HEK293T (cell line): ENCODE measurements around the gene TAS1R2.

Source experiments
- CTCF ChIA-PET: fragments of 350-600 bp; formaldehyde crosslinking; extraction: SDS; loops from one replicate; lab custom pipeline; 2021; ENCODE audit warnings: antibody characterized with exemption, inconsistent platforms; lab: Yijun Ruan, JAX
- POLR2A ChIA-PET: fragments of 350-600 bp; formaldehyde crosslinking; extraction: SDS; loops from one replicate; lab custom pipeline; 2020; ENCODE audit warnings: antibody characterized with exemption, inconsistent platforms; lab: Yijun Ruan, JAX
- DNase-seq: peaks from one replicate; pipeline ENCODE4 v3.0.0; 2012; ENCODE audit warnings: mixed read lengths; ENCODE audit errors: extremely low spot score
- ARNT ChIP-seq: fragments of 450-650 bp; IDR thresholded peaks from 2 replicates; pipeline ENCODE4 v1.6.1; 2017; ENCODE audit warnings: mild to moderate bottlenecking
- BHLHE40 ChIP-seq: fragments of 450-650 bp; IDR thresholded peaks from 2 replicates; pipeline ENCODE4 v1.6.1; 2016; ENCODE audit warnings: mild to moderate bottlenecking, moderate library complexity, borderline replicate concordance
- CTBP1 ChIP-seq: fragments of 450-650 bp; IDR thresholded peaks from 2 replicates; pipeline ENCODE4 v1.6.1; 2016; ENCODE audit warnings: borderline replicate concordance
- ELF4 ChIP-seq: fragments of 450-650 bp; IDR thresholded peaks from 2 replicates; pipeline ENCODE4 v1.6.1; 2017; ENCODE audit warnings: antibody characterized with exemption
- FOXA1 ChIP-seq: fragments of 450-650 bp; IDR thresholded peaks from 2 replicates; pipeline ENCODE4 v1.6.1; 2016; ENCODE audit warnings: mild to moderate bottlenecking
- FOXK2 ChIP-seq: fragments of 450-650 bp; IDR thresholded peaks from 2 replicates; pipeline ENCODE4 v1.6.1; 2016; ENCODE audit warnings: mild to moderate bottlenecking
- FOXM1 ChIP-seq: fragments of 450-650 bp; IDR thresholded peaks from 2 replicates; pipeline ENCODE4 v1.6.1; 2017; ENCODE audit warnings: mild to moderate bottlenecking, borderline replicate concordance
- HDGF ChIP-seq: fragments of 450-650 bp; IDR thresholded peaks from 2 replicates; pipeline ENCODE4 v1.6.1; 2017; ENCODE audit warnings: antibody characterized with exemption, borderline replicate concordance
- L3MBTL2 ChIP-seq: fragments of 450-650 bp; conservative IDR thresholded peaks from 2 replicates; pipeline ENCODE4 v1.6.1; 2016; ENCODE audit warnings: mild to moderate bottlenecking
- LEF1 ChIP-seq: fragments of 450-650 bp; IDR thresholded peaks from 2 replicates; pipeline ENCODE4 v1.6.1; 2017; ENCODE audit warnings: mild to moderate bottlenecking, borderline replicate concordance
- NFRKB ChIP-seq: fragments of 450-650 bp; IDR thresholded peaks from 2 replicates; pipeline ENCODE4 v1.6.1; 2016; ENCODE audit warnings: mild to moderate bottlenecking, moderate library complexity
- SP1 ChIP-seq: fragments of 450-650 bp; IDR thresholded peaks from 2 replicates; pipeline ENCODE4 v1.6.1; 2017
- SUZ12 ChIP-seq: fragments of 450-650 bp; IDR thresholded peaks from 2 replicates; pipeline ENCODE4 v1.6.1; 2016; ENCODE audit warnings: mild to moderate bottlenecking
- TARDBP ChIP-seq: fragments of 450-650 bp; IDR thresholded peaks from 2 replicates; pipeline ENCODE4 v1.6.1; 2016
- ZNF384 ChIP-seq: fragments of 450-650 bp; IDR thresholded peaks from 2 replicates; pipeline ENCODE4 v1.6.1; 2016
- TF ChIP-seq, protein P1 (sequence below): fragments of 450-650 bp; IDR thresholded peaks from 2 replicates; pipeline ENCODE4 v1.6.1; 2016

TAS1R2 gene

DNA sequence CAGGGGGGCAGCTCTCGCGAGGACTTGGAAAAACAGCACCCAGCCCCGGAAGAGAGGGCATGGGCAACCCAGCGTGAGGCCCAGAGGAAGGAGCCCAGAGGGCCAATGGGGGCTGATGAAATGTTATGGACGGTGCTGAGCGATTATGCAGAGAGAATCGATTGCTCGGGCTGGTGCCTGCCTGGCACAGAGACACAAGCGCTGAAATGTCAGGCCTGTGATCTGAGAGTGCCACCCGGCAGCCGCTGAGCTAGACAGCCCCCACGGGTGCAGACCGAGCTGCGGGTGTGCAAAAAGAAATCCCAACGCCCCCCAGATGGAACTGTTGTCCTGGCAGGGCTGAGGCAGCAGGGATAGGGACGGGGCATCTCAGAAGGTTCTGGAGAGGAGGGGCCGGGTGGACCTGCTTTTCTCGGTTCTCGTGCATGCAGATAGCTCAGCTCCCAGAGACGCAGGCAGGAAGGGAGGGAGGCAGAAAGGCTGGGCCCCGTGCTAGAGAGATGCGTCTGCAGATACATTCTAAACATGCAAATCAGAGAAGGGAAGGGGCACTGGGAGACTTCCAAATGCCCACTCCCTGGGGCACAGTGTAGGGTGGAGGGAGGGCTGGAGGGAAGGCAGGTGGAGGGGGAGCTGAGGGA, 41.5 kb downstream of the TAS1R2 start:
- POLR2A ChIA-PET = no interaction called here
- TF ChIP-seq ARNT = no peak
- no peak for TF ChIP-seq BHLHE40
- TF ChIP-seq L3MBTL2 = no peak
- no peak for TF ChIP-seq FOXA1
- no peak for TF ChIP-seq SP1
- TF ChIP-seq ELF4 = no peak
- TF ChIP-seq FOXM1 = no peak
- no peak for TF ChIP-seq HDGF
- no peak for TF ChIP-seq FOXK2
- TF ChIP-seq CTBP1 = no peak
- TF ChIP-seq NFRKB = no peak
- TF ChIP-seq ZNF384 = no peak
- no peak for TF ChIP-seq LEF1
- TF ChIP-seq TARDBP = no peak
- TF ChIP-seq, protein P1, sequence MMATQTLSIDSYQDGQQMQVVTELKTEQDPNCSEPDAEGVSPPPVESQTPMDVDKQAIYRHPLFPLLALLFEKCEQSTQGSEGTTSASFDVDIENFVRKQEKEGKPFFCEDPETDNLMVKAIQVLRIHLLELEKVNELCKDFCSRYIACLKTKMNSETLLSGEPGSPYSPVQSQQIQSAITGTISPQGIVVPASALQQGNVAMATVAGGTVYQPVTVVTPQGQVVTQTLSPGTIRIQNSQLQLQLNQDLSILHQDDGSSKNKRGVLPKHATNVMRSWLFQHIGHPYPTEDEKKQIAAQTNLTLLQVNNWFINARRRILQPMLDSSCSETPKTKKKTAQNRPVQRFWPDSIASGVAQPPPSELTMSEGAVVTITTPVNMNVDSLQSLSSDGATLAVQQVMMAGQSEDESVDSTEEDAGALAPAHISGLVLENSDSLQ = no peak
- no peak for TF ChIP-seq SUZ12
- no peak for DNase-seq
- CTCF ChIA-PET = interaction anchor here (1.2 to 1.7 kb wide), 2 partner anchors 221 to 236 kb away, joined by 3 to 10 read pairs; no protein-coding TSS in a partner anchor

DNA sequence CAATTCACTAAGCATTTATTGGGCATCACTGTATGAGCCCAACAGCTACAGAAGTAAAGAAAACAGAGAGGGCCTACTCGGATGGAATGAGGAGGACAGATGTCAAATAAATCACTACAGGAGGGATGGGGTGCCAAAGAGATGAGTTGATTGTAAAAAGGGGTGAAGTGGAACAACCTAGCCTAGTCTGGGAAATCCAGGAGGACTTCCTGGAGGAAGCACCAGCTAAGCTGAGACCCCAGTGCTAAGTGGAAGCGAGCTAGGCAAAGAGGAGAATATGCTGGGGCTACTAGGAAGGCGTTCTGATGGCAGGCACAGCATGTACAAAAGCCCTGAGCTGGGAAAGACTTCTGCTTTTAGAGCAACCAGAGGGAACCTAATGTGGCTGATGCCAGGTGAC, 42.1 kb downstream of the TAS1R2 start:
- CTCF ChIA-PET = interaction anchor here (1.7 kb wide), 1 partner anchor 220 kb away, joined by 10 read pairs; no protein-coding TSS in a partner anchor
- no peak for TF ChIP-seq FOXM1
- no peak for TF ChIP-seq FOXK2
- no peak for TF ChIP-seq ELF4
- TF ChIP-seq TARDBP = no peak
- TF ChIP-seq BHLHE40 = no peak
- no peak for TF ChIP-seq L3MBTL2
- no peak for TF ChIP-seq LEF1
- TF ChIP-seq ZNF384 = no peak
- no peak for TF ChIP-seq SP1
- TF ChIP-seq ARNT = no peak
- TF ChIP-seq SUZ12 = no peak
- TF ChIP-seq, protein P1 = no peak
- no peak for TF ChIP-seq FOXA1
- TF ChIP-seq HDGF = no peak
- no peak for TF ChIP-seq NFRKB
- TF ChIP-seq CTBP1 = no peak
- POLR2A ChIA-PET = no interaction called here
- no peak for DNase-seq

GRCh38 chr1:18816808-18817207, 42.7 kb downstream of the TAS1R2 start:
- POLR2A ChIA-PET = no interaction called here
- CTCF ChIA-PET = interaction anchor here (0.6 kb wide), 1 partner anchor 236 kb away, joined by 4 read pairs; no protein-coding TSS in a partner anchor

GRCh38 chr1:18814874-18815531, 44.5 kb downstream of the TAS1R2 start:
- no peak for DNase-seq
- POLR2A ChIA-PET = no interaction called here
- TF ChIP-seq, protein P1 = no peak
- TF ChIP-seq ARNT = no peak
- TF ChIP-seq TARDBP = no peak
- no peak for TF ChIP-seq ZNF384
- TF ChIP-seq FOXA1 = no peak
- no peak for TF ChIP-seq FOXK2
- TF ChIP-seq BHLHE40 = no peak
- TF ChIP-seq HDGF = no peak
- TF ChIP-seq LEF1 = no peak
- CTCF ChIA-PET = no interaction called here

More at GRCh38 chr1:18816808-18817207, 42.7 kb downstream of the TAS1R2 start:
- TF ChIP-seq ARNT = no peak
- TF ChIP-seq FOXK2 = no peak
- TF ChIP-seq FOXA1 = no peak
- TF ChIP-seq, protein P1 = no peak
- no peak for TF ChIP-seq NFRKB
- TF ChIP-seq ZNF384 = no peak
- TF ChIP-seq CTBP1 = no peak
- TF ChIP-seq FOXM1 = no peak
- no peak for TF ChIP-seq L3MBTL2
- no peak for TF ChIP-seq BHLHE40
- TF ChIP-seq ELF4 = no peak
- no peak for TF ChIP-seq LEF1
- TF ChIP-seq SP1 = no peak
- TF ChIP-seq TARDBP = no peak
- no peak for TF ChIP-seq SUZ12
- no peak for TF ChIP-seq HDGF
- DNase-seq = no peak

DNA sequence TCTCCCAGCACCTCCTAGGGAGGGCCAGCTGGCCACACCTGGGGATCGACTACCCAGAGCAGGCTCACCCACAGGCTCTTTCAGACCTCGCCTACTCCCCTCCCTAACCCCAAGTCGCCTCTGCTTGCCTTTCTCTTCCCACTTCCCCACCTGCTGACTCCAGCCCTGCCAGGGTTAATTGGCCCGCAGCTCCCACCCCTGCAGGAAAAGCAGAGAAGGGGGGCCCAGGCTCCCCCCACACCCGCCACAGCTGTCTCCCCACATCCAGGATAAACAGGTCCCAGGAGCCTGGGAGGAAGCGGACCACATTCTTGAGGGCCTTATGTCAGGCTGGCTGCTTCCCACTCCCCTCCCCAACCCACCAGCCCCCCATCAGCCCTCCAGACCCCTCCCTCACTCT, 45.0 kb downstream of the TAS1R2 start:
- ChIA-PET POLR2A (no interaction called here), CTCF (interaction anchor here (1.5 kb wide), 1 partner anchor 217 kb away, joined by 3 read pairs; no protein-coding TSS in a partner anchor)
- TF ChIP-seq ELF4 = no peak
- TF ChIP-seq ZNF384 = no peak
- TF ChIP-seq LEF1 = no peak
- TF ChIP-seq ARNT = no peak
- no peak for TF ChIP-seq SUZ12
- DNase-seq = no peak
